T-cell (primary cell): Measurements from ENCODE around the gene PRKN. TPM values are rescaled to one million over a fixed set of nuclear protein-coding genes. Genes with fewer than 3 reads are reported as not detected.

Experiments used
- ATAC-seq, 4 experiments: fragments of 200-7000 bp in 3 of 4; fragments of 150-1000 bp in 1 of 4; cut with Tn5 transposase; replicated peaks in 1 of 4; 1 replicate in 3 of 4; 2 replicates in 1 of 4; pipeline ENCODE4 v1.10.0; 2021; ENCODE audit warnings: moderate library complexity in 3 of 4, mild to moderate bottlenecking in 2 of 4, moderate number of reproducible peaks in 1 of 4
- CTCF ChIA-PET, 2 donors: fragments of 300-600 bp; sonication (Branson Sonifier 250); formaldehyde crosslinking; loops; one replicate each; lab custom pipeline; 2022; ENCODE audit warnings: antibody characterized with exemption in 2 of 2; lab: Charles Lee
- POLR2A ChIA-PET, 2 donors: fragments of 300-600 bp; sonication (Branson Sonifier 250); formaldehyde crosslinking; loops; one replicate each; lab custom pipeline; 2022; ENCODE audit warnings: antibody characterized with exemption in 2 of 2; lab: Charles Lee
- DNase-seq, 35 experiments: peaks; one replicate each; pipeline versions ENCODE4 v3.0.0 to v3.0.0-alpha.2; 2013 to 2023
- H3K27ac ChIP-seq: one replicate; pipeline ENCODE4 v1.5.1; 2013; ENCODE audit warnings: low read length
- H3K27me3 ChIP-seq, 2 experiments: replicated peaks in 1 of 2; 1 replicate in 1 of 2; 2 replicates in 1 of 2; pipeline versions ENCODE4 v1.6.1 to v1.7.0; 2013; ENCODE audit warnings: low read length in 1 of 2, mixed read lengths in 1 of 2; ENCODE audit not compliant: control insufficient read depth in 2 of 2, insufficient read depth in 2 of 2; ENCODE audit errors: extremely low read depth in 1 of 2
- H3K36me3 ChIP-seq, 2 donors: 1 replicate in 1 of 2; 2 replicates in 1 of 2; pipeline versions ENCODE4 v1.6.1 to v1.7.0; 2013; ENCODE audit warnings: low read length in 1 of 2; ENCODE audit not compliant: control insufficient read depth in 2 of 2, insufficient read depth in 1 of 2; ENCODE audit errors: extremely low read depth in 1 of 2
- H3K4me1 ChIP-seq, 2 experiments: 1 replicate in 1 of 2; 2 replicates in 1 of 2; pipeline versions ENCODE4 v1.6.1 to v1.7.0; 2013; ENCODE audit warnings: low read length in 2 of 2, mixed read lengths in 1 of 2; ENCODE audit not compliant: insufficient read depth in 2 of 2, control insufficient read depth in 1 of 2; ENCODE audit errors: extremely low read depth in 1 of 2
- H3K4me3 ChIP-seq, 2 donors: 1 replicate in 1 of 2; 2 replicates in 1 of 2; pipeline versions ENCODE4 v1.5.1 to v1.7.0; 2013; ENCODE audit warnings: mild to moderate bottlenecking in 2 of 2, low read length in 1 of 2, moderate library complexity in 1 of 2; ENCODE audit not compliant: control insufficient read depth in 1 of 2; ENCODE audit errors: extremely low read depth in 1 of 2
- H3K9me3 ChIP-seq: 2 replicates; pipeline ENCODE4 v1.7.0; 2013
- H3K27ac Mint-ChIP-seq, 2 donors: one replicate each; pipeline ENCODE4 v1.8.0; 2020 to 2021; ENCODE audit warnings: mild to moderate bottlenecking in 2 of 2, mixed read lengths in 2 of 2
- H3K27me3 Mint-ChIP-seq, 2 donors: one replicate each; pipeline ENCODE4 v1.8.0; 2021 to 2022; ENCODE audit warnings: mixed read lengths in 2 of 2
- H3K36me3 Mint-ChIP-seq: one replicate; pipeline ENCODE4 v1.8.0; 2021; ENCODE audit warnings: mixed read lengths
- H3K4me1 Mint-ChIP-seq, 3 donors: one replicate each; pipeline ENCODE4 v1.8.0; 2020 to 2022; ENCODE audit warnings: mixed read lengths in 3 of 3, mild to moderate bottlenecking in 1 of 3
- H3K4me3 Mint-ChIP-seq, 3 donors: one replicate each; pipeline ENCODE4 v1.8.0; 2020 to 2022; ENCODE audit warnings: mild to moderate bottlenecking in 3 of 3, mixed read lengths in 3 of 3, moderate library complexity in 3 of 3
- H3K9me3 Mint-ChIP-seq, 3 donors: one replicate each; pipeline ENCODE4 v1.8.0; 2020 to 2022; ENCODE audit warnings: mixed read lengths in 3 of 3
- WGBS: methylation state at CpG from one replicate; pipeline ENCODE4 v1.1.5; 2013; ENCODE audit warnings: missing lambda C conversion rate; ENCODE audit not compliant: insufficient coverage; 5-methylcytosine and 5-hydroxymethylcytosine counted together
- total RNA-seq, 35 experiments: library from RNA in 6 of 35; stranded (reverse) in 6 of 35; fragments of 120-200 nt in 1 of 35; gene quantifications; one replicate each; pipeline versions ENCODE4 v1.2.1 to v1.2.4 and lab custom pipeline; 2013 to 2026

The PRKN gene
- total RNA-seq, 5 donors from 2014 or later (not counting 1 experiment from before 2014, with no cell fraction given): 3.4 to 7.7 (median 6.1) TPM

- no peak overlapping the region for H3K4me3 Mint-ChIP-seq
- H3K36me3 Mint-ChIP-seq: no peaks in the 10 kb centered on the region
- ATAC-seq (no peak), DNase-seq (no peak)
- no peaks in the 10 kb centered on the region for H3K36me3 ChIP-seq
- no peaks in the 10 kb centered on the region for H3K9me3 Mint-ChIP-seq
- no peaks in the 10 kb centered on the region for H3K27me3 Mint-ChIP-seq
- no peaks in the 10 kb centered on the region for H3K4me1 ChIP-seq
- WGBS: no CpG with 5 or more reads among the region's 3 CpGs
- no peak overlapping the region for H3K4me3 ChIP-seq
- no peaks in the 10 kb centered on the region for H3K9me3 ChIP-seq
- H3K27ac Mint-ChIP-seq: no peak overlapping the region
- ChIA-PET CTCF (no interaction called here), POLR2A (no interaction called here)
- peaks cover 0 to 5% (median 1%) of the 10 kb centered on the region in 3 donors for H3K4me1 Mint-ChIP-seq
- no peaks in the 10 kb centered on the region for H3K27me3 ChIP-seq
- H3K27ac ChIP-seq: no peak overlapping the region
Measured at GRCh38 chr6:162688751-162689345, 38.7 kb downstream of the PRKN start.

- Mint-ChIP-seq H3K9me3 (peaks cover 0 to 5% (median 4%) of the 10 kb centered on the region in 3 donors), H3K36me3 (no peaks in the 10 kb centered on the region), H3K27ac (no peak overlapping the region), H3K27me3 (no peaks in the 10 kb centered on the region), H3K4me3 (no peak overlapping the region), H3K4me1 (peaks cover 0 to 5% (median 1%) of the 10 kb centered on the region in 3 donors)
- Histone ChIP-seq H3K27ac (no peak overlapping the region), H3K4me3 (no peak overlapping the region), H3K27me3 (no peaks in the 10 kb centered on the region), H3K9me3 (no peaks in the 10 kb centered on the region), H3K4me1 (no peaks in the 10 kb centered on the region), H3K36me3 (no peaks in the 10 kb centered on the region)
- ATAC-seq (no peak), DNase-seq (no peak)
- CTCF ChIA-PET: no interaction called here
- WGBS: 80% methylated on average over 1 of the region's 5 CpGs
- POLR2A ChIA-PET: interaction anchor here in 1 of 2 donors (0.6 kb wide), 1 partner anchor 45 kb away, joined by 3 read pairs; no protein-coding TSS in a partner anchor
Measured at GRCh38 chr6:162685586-162685985, 42.0 kb downstream of the PRKN start.

- H3K27me3 Mint-ChIP-seq: no peaks in the 10 kb centered on the region
- H3K27ac Mint-ChIP-seq: no peak overlapping the region
- H3K27me3 ChIP-seq: no peaks in the 10 kb centered on the region
- H3K4me1 Mint-ChIP-seq: no peaks in the 10 kb centered on the region
- H3K9me3 Mint-ChIP-seq: peaks cover 0 to 5% (median 4%) of the 10 kb centered on the region in 3 donors
- no peaks in the 10 kb centered on the region for H3K36me3 Mint-ChIP-seq
- DNase-seq (no peak), ATAC-seq (no peak)
- H3K4me3 ChIP-seq: no peak overlapping the region
- no peaks in the 10 kb centered on the region for H3K9me3 ChIP-seq
- CTCF ChIA-PET: no interaction called here
- no CpG with 5 or more reads among the region's 3 CpGs for WGBS
- no peak overlapping the region for H3K27ac ChIP-seq
- POLR2A ChIA-PET: interaction anchor here in 1 of 2 donors (0.6 kb wide), 1 partner anchor 46 kb away, joined by 3 read pairs; no protein-coding TSS in a partner anchor
- H3K36me3 ChIP-seq: no peaks in the 10 kb centered on the region
- no peaks in the 10 kb centered on the region for H3K4me1 ChIP-seq
- no peak overlapping the region for H3K4me3 Mint-ChIP-seq
Measured at GRCh38 chr6:162684961-162685360, 42.6 kb downstream of the PRKN start.

GRCh38 chr6:162684052-162684451 lies 43.5 kb downstream of the PRKN start:
- ATAC-seq: no peak
- no peak overlapping the region for H3K27ac Mint-ChIP-seq
- H3K9me3 ChIP-seq: no peaks in the 10 kb centered on the region

GRCh38 chr6:162683135-162683534 lies 44.4 kb downstream of the PRKN start:
- Histone ChIP-seq H3K27ac (no peak overlapping the region), H3K4me3 (no peak overlapping the region), H3K36me3 (no peaks in the 10 kb centered on the region), H3K9me3 (no peaks in the 10 kb centered on the region), H3K4me1 (no peaks in the 10 kb centered on the region), H3K27me3 (no peaks in the 10 kb centered on the region)
- no CpG with 5 or more reads among the region's 4 CpGs for WGBS
- Mint-ChIP-seq H3K4me1 (no peaks in the 10 kb centered on the region), H3K36me3 (no peaks in the 10 kb centered on the region), H3K9me3 (peaks cover 0 to 5% (median 4%) of the 10 kb centered on the region in 3 donors), H3K27ac (no peak overlapping the region), H3K27me3 (no peaks in the 10 kb centered on the region), H3K4me3 (no peak overlapping the region)
- no peak for ATAC-seq
- ChIA-PET CTCF (no interaction called here), POLR2A (no interaction called here)
- no peak for DNase-seq

More at GRCh38 chr6:162684052-162684451, 43.5 kb downstream of the PRKN start:
- Histone ChIP-seq H3K27me3 (no peaks in the 10 kb centered on the region), H3K4me1 (no peaks in the 10 kb centered on the region), H3K36me3 (no peaks in the 10 kb centered on the region), H3K27ac (no peak overlapping the region), H3K4me3 (no peak overlapping the region)
- no peak for DNase-seq
- no peaks in the 10 kb centered on the region for H3K36me3 Mint-ChIP-seq
- no peaks in the 10 kb centered on the region for H3K4me1 Mint-ChIP-seq
- ChIA-PET POLR2A (no interaction called here), CTCF (no interaction called here)
- WGBS: no CpG with 5 or more reads among the region's 1 CpG
- no peak overlapping the region for H3K4me3 Mint-ChIP-seq
- H3K27me3 Mint-ChIP-seq: no peaks in the 10 kb centered on the region
- H3K9me3 Mint-ChIP-seq: peaks cover 0 to 5% (median 4%) of the 10 kb centered on the region in 3 donors

- peaks cover 0 to 5% (median 4%) of the 10 kb centered on the region in 3 donors for H3K9me3 Mint-ChIP-seq
- H3K4me1 ChIP-seq: no peaks in the 10 kb centered on the region
- H3K4me1 Mint-ChIP-seq: no peaks in the 10 kb centered on the region
- no peak overlapping the region for H3K27ac ChIP-seq
- no peaks in the 10 kb centered on the region for H3K27me3 Mint-ChIP-seq
- no peak overlapping the region for H3K4me3 Mint-ChIP-seq
- DNase-seq (no peak), ATAC-seq (no peak)
- H3K36me3 ChIP-seq: no peaks in the 10 kb centered on the region
- H3K36me3 Mint-ChIP-seq: no peaks in the 10 kb centered on the region
- WGBS: no CpG with 5 or more reads among the region's 1 CpG
- no peaks in the 10 kb centered on the region for H3K9me3 ChIP-seq
- CTCF ChIA-PET: no interaction called here
- H3K27me3 ChIP-seq: no peaks in the 10 kb centered on the region
- no peak overlapping the region for H3K27ac Mint-ChIP-seq
- no peak overlapping the region for H3K4me3 ChIP-seq
- POLR2A ChIA-PET: no interaction called here
Measured at GRCh38 chr6:162681447-162681846, 46.1 kb downstream of the PRKN start.
